Colonic mucosa (tissue), 4 donors: Measurements from ENCODE around the gene FNDC3B. TPM values are rescaled to one million over a fixed set of nuclear protein-coding genes. Genes with fewer than 3 reads are reported as not detected.

ENCODE experiments used
- DNase-seq: peaks from one replicate; pipeline ENCODE4 v3.0.0-alpha.2; 2020
- H3K27ac ChIP-seq: fragments of 200-600 bp; one replicate; pipeline ENCODE4 v1.8.0; 2021
- H3K27me3 ChIP-seq: fragments of 200-600 bp; one replicate; pipeline ENCODE4 v1.8.0; 2021
- H3K36me3 ChIP-seq: fragments of 200-600 bp; one replicate; pipeline ENCODE4 v1.8.0; 2021
- H3K4me1 ChIP-seq: fragments of 200-600 bp; one replicate; pipeline ENCODE4 v1.8.0; 2021; ENCODE audit warnings: mild to moderate bottlenecking
- H3K4me3 ChIP-seq: fragments of 200-600 bp; one replicate; pipeline ENCODE4 v1.8.0; 2021
- H3K9ac ChIP-seq, 2 donors: one replicate each; pipeline ENCODE4 v1.7.0; 2013; ENCODE audit warnings: control low read depth in 2 of 2, low read depth in 2 of 2, low read length in 2 of 2
- H3K9me3 ChIP-seq: fragments of 200-600 bp; one replicate; pipeline ENCODE4 v1.8.0; 2021
- intact Hi-C: fragments of 100-400 bp; cut with DNase I; formaldehyde crosslinking; loops from one replicate; pipeline ENCODE4 v1.14.1; 2022
- total RNA-seq, 2 donors: library from RNA; stranded (reverse); fragmentation: NEBNext Ultra II Directional in 1 of 2; extraction: Animal tissue kit (Norgen Biotek cat#: 25700) in 1 of 2; gene quantifications; one replicate each; pipeline ENCODE4 v1.2.1, GENCODE V29; 2021
- TF ChIP-seq, protein P1 (sequence below): fragments of 200-600 bp; IDR thresholded peaks from one replicate; pipeline ENCODE4 v1.8.0; 2022; ENCODE audit warnings: antibody characterized with exemption, mild to moderate bottlenecking
- donor health status: healthy.
- donor health status: DM: no; HTN: no; CAD: no.
- donor health status: DM: no; HTN: no; CAD: no.

Gene FNDC3B
- total RNA-seq, 2 donors from 2014 or later = 66.7 to 142 TPM

DNA sequence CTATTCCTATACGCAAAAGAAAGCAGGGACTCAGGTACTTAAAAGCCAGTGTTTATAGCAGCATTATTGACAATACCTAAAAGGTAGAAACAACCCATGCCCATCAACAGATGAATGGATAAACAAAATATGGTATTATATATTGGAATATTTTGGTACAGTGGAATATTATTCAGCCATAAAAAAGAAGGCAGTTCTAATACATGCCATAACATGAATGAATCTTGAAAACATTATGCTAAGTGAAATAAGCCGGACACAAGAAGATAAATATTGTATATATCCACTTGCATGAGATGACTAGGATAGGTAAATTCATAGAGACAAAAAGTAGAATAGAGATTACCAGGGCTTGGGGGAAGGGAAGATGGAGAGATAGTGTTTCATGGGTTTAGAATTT is 9.2 kb downstream of the FNDC3B start:
- Histone ChIP-seq H3K4me1 (no peaks in the 10 kb centered on the region), H3K27ac (no peak overlapping the region), H3K9me3 (no peaks in the 10 kb centered on the region), H3K27me3 (no peaks in the 10 kb centered on the region), H3K9ac (no peak overlapping the region), H3K4me3 (no peak overlapping the region), H3K36me3 (no peaks in the 10 kb centered on the region)
- intact Hi-C loops = no loop called here
- TF ChIP-seq, protein P1, sequence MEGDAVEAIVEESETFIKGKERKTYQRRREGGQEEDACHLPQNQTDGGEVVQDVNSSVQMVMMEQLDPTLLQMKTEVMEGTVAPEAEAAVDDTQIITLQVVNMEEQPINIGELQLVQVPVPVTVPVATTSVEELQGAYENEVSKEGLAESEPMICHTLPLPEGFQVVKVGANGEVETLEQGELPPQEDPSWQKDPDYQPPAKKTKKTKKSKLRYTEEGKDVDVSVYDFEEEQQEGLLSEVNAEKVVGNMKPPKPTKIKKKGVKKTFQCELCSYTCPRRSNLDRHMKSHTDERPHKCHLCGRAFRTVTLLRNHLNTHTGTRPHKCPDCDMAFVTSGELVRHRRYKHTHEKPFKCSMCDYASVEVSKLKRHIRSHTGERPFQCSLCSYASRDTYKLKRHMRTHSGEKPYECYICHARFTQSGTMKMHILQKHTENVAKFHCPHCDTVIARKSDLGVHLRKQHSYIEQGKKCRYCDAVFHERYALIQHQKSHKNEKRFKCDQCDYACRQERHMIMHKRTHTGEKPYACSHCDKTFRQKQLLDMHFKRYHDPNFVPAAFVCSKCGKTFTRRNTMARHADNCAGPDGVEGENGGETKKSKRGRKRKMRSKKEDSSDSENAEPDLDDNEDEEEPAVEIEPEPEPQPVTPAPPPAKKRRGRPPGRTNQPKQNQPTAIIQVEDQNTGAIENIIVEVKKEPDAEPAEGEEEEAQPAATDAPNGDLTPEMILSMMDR = no peak
- DNase-seq = no peak

DNA sequence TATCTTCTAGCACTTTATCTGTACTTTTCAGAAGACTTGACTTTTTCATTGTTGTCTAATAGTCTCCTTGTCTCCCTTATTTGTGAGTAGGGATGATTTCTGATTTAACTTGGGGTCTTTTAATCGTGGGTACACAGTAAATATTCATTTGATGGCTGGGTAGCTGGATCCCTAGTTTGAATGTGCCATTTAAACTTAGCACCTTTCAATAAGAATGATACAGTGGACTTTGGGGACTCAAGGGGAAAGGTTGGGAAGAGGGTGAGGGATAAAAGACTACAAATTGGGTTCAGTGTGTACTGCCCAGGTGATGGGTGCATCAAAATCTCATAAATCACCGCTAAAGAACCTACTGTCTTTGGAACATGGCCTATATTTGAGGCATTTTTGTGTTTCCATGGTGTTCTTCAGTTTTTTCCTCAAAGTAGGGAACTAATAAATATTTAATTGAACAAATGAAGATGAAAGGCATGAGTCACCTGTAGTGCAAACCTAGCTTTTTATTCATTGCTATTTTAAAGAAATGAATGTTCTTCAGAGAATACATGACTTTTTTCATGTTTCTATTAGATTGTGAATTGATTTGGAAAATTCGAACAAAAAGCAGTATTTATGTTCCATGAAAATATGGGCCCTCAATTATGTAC is 12.1 kb downstream of the FNDC3B start:
- Histone ChIP-seq H3K27me3 (no peaks in the 10 kb centered on the region), H3K9ac (no peak overlapping the region), H3K27ac (no peak overlapping the region), H3K4me3 (no peak overlapping the region), H3K36me3 (no peaks in the 10 kb centered on the region), H3K4me1 (peaks cover 4% of the 10 kb centered on the region), H3K9me3 (no peaks in the 10 kb centered on the region)
- no peak for DNase-seq
- intact Hi-C loops = no loop called here
- TF ChIP-seq, protein P1 = no peak

DNA sequence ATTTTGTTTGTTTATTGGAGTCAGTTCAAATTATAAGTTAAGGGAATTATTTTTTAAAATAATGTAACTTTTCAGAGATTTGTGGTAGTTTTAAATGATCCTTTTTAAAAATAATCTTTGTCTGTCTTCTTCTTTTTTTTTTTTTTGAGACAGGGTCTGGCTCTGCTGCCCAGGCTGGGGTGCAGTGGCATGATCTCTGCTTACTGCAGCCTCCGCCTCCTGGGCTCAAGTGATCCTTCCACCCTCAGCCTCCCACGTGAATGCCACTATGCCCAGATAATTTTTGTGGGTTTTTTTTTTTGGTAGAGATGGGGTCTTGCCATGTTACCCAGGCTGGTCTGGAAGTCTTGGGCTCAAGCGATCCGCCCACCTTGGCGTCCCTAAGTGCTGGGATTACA is 12.6 kb downstream of the FNDC3B start:
- Histone ChIP-seq H3K4me3 (no peak overlapping the region), H3K27ac (no peak overlapping the region), H3K27me3 (no peaks in the 10 kb centered on the region), H3K4me1 (peaks cover 4% of the 10 kb centered on the region), H3K36me3 (no peaks in the 10 kb centered on the region), H3K9me3 (no peaks in the 10 kb centered on the region), H3K9ac (no peak overlapping the region)
- TF ChIP-seq, protein P1 = no peak
- no peak for DNase-seq
- intact Hi-C loops = no loop called here

DNA sequence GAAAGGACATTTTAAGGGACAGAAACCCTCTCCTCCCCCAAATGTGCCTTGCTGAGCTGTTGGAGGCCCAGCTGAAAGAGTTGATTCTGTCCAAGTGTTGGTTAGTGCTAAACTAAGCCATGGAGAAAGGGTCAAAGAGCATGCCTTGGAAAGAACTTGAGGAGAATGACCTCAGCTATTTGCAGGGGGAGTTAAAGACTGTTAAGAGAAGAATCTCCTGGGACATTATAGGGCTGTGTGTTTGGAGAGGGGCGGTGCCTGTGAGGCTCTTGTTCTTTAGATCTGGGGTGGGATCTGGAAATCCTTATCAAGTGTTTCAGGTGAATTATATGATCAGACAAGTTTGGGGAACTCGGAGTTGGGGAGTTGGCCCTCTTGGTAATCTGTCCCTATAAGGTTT is 13.0 kb downstream of the FNDC3B start:
- TF ChIP-seq, protein P1 = no peak

DNA sequence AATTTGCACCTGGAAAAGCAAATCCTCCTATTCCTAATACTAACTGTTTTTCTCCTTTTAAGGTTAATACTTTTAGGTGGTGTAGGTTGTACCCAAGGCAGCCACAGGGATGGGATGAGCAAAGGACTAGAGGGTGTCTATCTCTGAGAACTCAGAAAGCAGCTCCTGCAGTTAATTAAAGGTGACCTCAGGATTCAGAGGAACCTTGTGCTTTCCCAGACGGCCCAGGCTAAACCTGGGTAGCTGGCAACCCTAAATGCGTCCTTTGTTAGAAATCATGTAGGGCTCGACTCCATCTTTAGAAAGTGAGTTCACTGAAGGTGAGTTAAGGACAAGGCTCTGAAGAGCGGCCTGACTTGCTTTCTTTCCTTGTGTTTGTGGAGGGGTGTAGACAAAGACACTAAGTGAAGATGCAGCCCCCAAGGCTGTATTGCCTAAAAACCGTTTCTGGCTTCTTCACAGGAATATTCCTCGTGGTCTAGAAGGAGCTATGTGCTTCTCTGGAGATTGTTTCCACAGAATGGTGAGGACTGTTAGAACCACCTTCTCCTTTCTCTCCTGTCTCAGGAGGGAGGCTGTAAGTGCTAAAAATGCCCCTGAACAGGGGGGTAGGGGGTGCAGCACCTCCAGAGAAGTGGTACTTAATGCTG is 14.9 kb downstream of the FNDC3B start:
- Histone ChIP-seq H3K4me3 (no peak overlapping the region), H3K4me1 (peaks cover 4% of the 10 kb centered on the region), H3K9ac (no peak overlapping the region), H3K9me3 (no peaks in the 10 kb centered on the region), H3K27me3 (no peaks in the 10 kb centered on the region), H3K27ac (no peak overlapping the region), H3K36me3 (no peaks in the 10 kb centered on the region)
- TF ChIP-seq, protein P1 = no peak
- no peak for DNase-seq
- intact Hi-C loops = no loop called here

More for the DNA sequence above, 13.0 kb downstream of the FNDC3B start:
- Histone ChIP-seq H3K4me3 (no peak overlapping the region), H3K9me3 (no peaks in the 10 kb centered on the region), H3K4me1 (peaks cover 4% of the 10 kb centered on the region), H3K9ac (no peak overlapping the region), H3K36me3 (no peaks in the 10 kb centered on the region), H3K27me3 (no peaks in the 10 kb centered on the region), H3K27ac (no peak overlapping the region)
- intact Hi-C loops = no loop called here
- DNase-seq = no peak
